HepG2 (cell line): Measurements from ENCODE around the gene CHKA. TPM values are rescaled to one million over a fixed set of nuclear protein-coding genes. Genes with fewer than 3 reads are reported as not detected.

ENCODE experiments used
- ATAC-seq: fragments of 200-7000 bp; cut with Tn5 transposase; 3 replicates; pipeline ENCODE4 v1.9.1; 2020; ENCODE audit warnings: mild to moderate bottlenecking, moderate library complexity
- BruUV-seq: library from RNA; stranded (reverse); fragments of 400-500 nt; replicated peaks from 2 replicates; lab custom pipeline; 2021; lab: Mats Ljungman, UMichigan
- CTCF ChIA-PET: fragments of 300-600 bp; formaldehyde crosslinking; extraction: SDS; loops from one replicate; lab custom pipeline; 2021; ENCODE audit warnings: low total read pairs, inconsistent platforms, low intra/inter-chr PET ratio; lab: Yijun Ruan, JAX
- POLR2A ChIA-PET: fragments of 350-600 bp; sonication (Branson Sonifier 250); formaldehyde crosslinking; loops from one replicate; lab custom pipeline; 2020; ENCODE audit warnings: antibody characterized with exemption, inconsistent platforms; lab: Yijun Ruan, JAX
- DNase-seq: peaks from one replicate; pipeline ENCODE4 v3.0.0-alpha.2; 2015; ENCODE audit warnings: low spot score
- FAIRE-seq: peaks from 3 replicates; lab custom pipeline; 2011; peaks lifted over from hg19 to GRCh38; lab: Jason Lieb, UNC
- H2AFZ ChIP-seq: one replicate; pipeline ENCODE4 v1.6.1; 2011; ENCODE audit warnings: low read length, inconsistent platforms
- H3K27ac ChIP-seq: fragments of 300-600 bp; 3 replicates; pipeline ENCODE4 v1.8.0; 2011; ENCODE audit warnings: mixed run types, mild to moderate bottlenecking, mixed read lengths, low read length, inconsistent platforms; ENCODE audit not compliant: insufficient read depth; ENCODE audit errors: extremely low read length
- H3K27me3 ChIP-seq, 2 experiments: fragments of 200-600 bp in 1 of 2; 2 replicates in 1 of 2; 3 replicates in 1 of 2; pipeline versions ENCODE4 v1.6.0 to v1.8.0; 2011; ENCODE audit warnings: low read length in 2 of 2, mild to moderate bottlenecking in 2 of 2, moderate library complexity in 2 of 2, inconsistent platforms in 1 of 2; ENCODE audit not compliant: insufficient read depth in 2 of 2, control insufficient read depth in 1 of 2
- H3K36me3 ChIP-seq, 2 experiments: fragments of 200-600 bp in 1 of 2; replicated peaks in 1 of 2; 2 replicates in 1 of 2; 3 replicates in 1 of 2; pipeline versions ENCODE4 v1.5.1 to v1.8.0; 2011; ENCODE audit warnings: low read length in 2 of 2, inconsistent platforms in 1 of 2; ENCODE audit not compliant: insufficient read depth in 2 of 2, control insufficient read depth in 1 of 2
- H3K4me1 ChIP-seq: 2 replicates; pipeline ENCODE4 v1.5.1; 2012; ENCODE audit warnings: low read length, inconsistent platforms; ENCODE audit not compliant: insufficient read depth
- H3K4me2 ChIP-seq: 2 replicates; pipeline ENCODE4 v1.6.0; 2011; ENCODE audit warnings: low read depth, low read length, inconsistent platforms
- H3K4me3 ChIP-seq, 3 experiments: fragments of 200-600 bp in 1 of 3; sonication (generic), shearing (Covaris generic) in 1 of 3; replicated peaks in 1 of 3; 2 replicates each; pipeline ENCODE4 v1.5.1; 2011 to 2016; ENCODE audit warnings: low read length in 3 of 3, inconsistent platforms in 2 of 3, low read depth in 2 of 3, mild to moderate bottlenecking in 2 of 3, control low read depth in 1 of 3, mixed read lengths in 1 of 3; ENCODE audit not compliant: insufficient read depth in 1 of 3
- H3K79me2 ChIP-seq: one replicate; pipeline ENCODE4 v1.6.1; 2011; ENCODE audit warnings: low read length, inconsistent platforms; ENCODE audit not compliant: insufficient read depth
- H3K9ac ChIP-seq: 2 replicates; pipeline ENCODE4 v1.6.0; 2011; ENCODE audit warnings: mild to moderate bottlenecking, low read depth, low read length, inconsistent platforms; ENCODE audit not compliant: insufficient read depth
- H3K9me3 ChIP-seq: 2 replicates; pipeline ENCODE4 v1.5.1; 2012; ENCODE audit warnings: mild to moderate bottlenecking, low read length
- H4K20me1 ChIP-seq: 2 replicates; pipeline ENCODE4 v1.6.0; 2011; ENCODE audit warnings: inconsistent platforms, mild to moderate bottlenecking, low read length, moderate library complexity; ENCODE audit not compliant: insufficient read depth
- AGO2 ChIP-seq: fragments of 200-400 bp; formaldehyde crosslinking; optimal IDR thresholded peaks from 2 replicates; pipeline ENCODE3; 2017; ENCODE audit warnings: mild to moderate bottlenecking, low read depth, low read length, moderate library complexity
- LCORL ChIP-seq, 2 experiments: fragments of 450-650 bp in 1 of 2; sonication (generic) in 1 of 2; formaldehyde crosslinking in 1 of 2; IDR thresholded peaks; 2 replicates each; pipeline versions ENCODE4 v1.5.0 to v1.6.1; 2017 to 2020; ENCODE audit warnings: antibody characterized with exemption in 1 of 2, missing genetic modification reagents in 1 of 2
- MTF1 ChIP-seq: sonication (generic); formaldehyde crosslinking; IDR thresholded peaks from 2 replicates; pipeline ENCODE4 v1.5.0; 2020; ENCODE audit warnings: missing genetic modification reagents
- POLR2A ChIP-seq, 2 experiments: IDR thresholded peaks; 2 replicates each; pipeline ENCODE4 v1.6.1; 2011; ENCODE audit warnings: low read depth in 2 of 2, low read length in 2 of 2, mild to moderate bottlenecking in 1 of 2, moderate library complexity in 1 of 2; ENCODE audit not compliant: insufficient read depth in 1 of 2
- RBFOX2 ChIP-seq: fragments of 200-400 bp; formaldehyde crosslinking; IDR thresholded peaks from 2 replicates; pipeline ENCODE4 v1.6.1; 2017; ENCODE audit warnings: low read depth, mild to moderate bottlenecking, low read length
- ZBTB1 ChIP-seq: sonication (generic); formaldehyde crosslinking; IDR thresholded peaks from 2 replicates; pipeline ENCODE4 v1.4.0; 2020; ENCODE audit warnings: missing genetic modification reagents, borderline replicate concordance
- ZNF354B ChIP-seq: sonication (generic); formaldehyde crosslinking; IDR thresholded peaks from 2 replicates; pipeline ENCODE4 v1.8.0; 2022; ENCODE audit warnings: mild to moderate bottlenecking, missing genetic modification reagents
- WGBS: methylation state at CpG from one replicate; pipeline ENCODE4 v1.1.6; 2017; ENCODE audit warnings: low lambda C conversion rate; 5-methylcytosine and 5-hydroxymethylcytosine counted together
- in situ Hi-C: cut with HindIII; loops from 2 replicates; pipeline ENCODE4 v1.10.0; 2017; ENCODE audit warnings: low pct_unique_long_range_greater_than_20kb; ENCODE audit not compliant: extremely low pct_ligation_motif_present
- intact Hi-C: fragments of 100-400 bp; cut with micrococcal nuclease; formaldehyde crosslinking; loops from one replicate; pipeline ENCODE4 v1.10.0; 2022; ENCODE audit not compliant: unreplicated experiment
- polyA plus RNA-seq, 8 experiments: library from polyadenylated mRNA; depleted of rRNA in 3 of 8; stranded (reverse) in 7 of 8; unstranded in 1 of 8; fragments of >200 nt; fragmentation: Illumina TruSeq in 4 of 8; extraction: Trizol in 4 of 8; gene quantifications; 2 replicates each; pipeline versions ENCODE4 v1.2.1 to v1.2.3, GENCODE V29; 2011 to 2016; ENCODE audit warnings: low read depth in 4 of 8, missing spikeins in 1 of 8, mixed read lengths in 1 of 8; ENCODE audit not compliant: insufficient read depth in 1 of 8
- total RNA-seq, 5 experiments: library from RNA; depleted of rRNA; stranded (reverse); fragments of >200 nt; fragmentation: Illumina TruSeq; extraction: Trizol; gene quantifications; 2 replicates each; pipeline ENCODE4 v1.2.3, GENCODE V29; 2016; ENCODE audit warnings: low read depth in 1 of 5

The CHKA gene
- total and polyA plus RNA-seq, 2 of the 13 experiments (the other 11 are each of a cell fraction or from before 2014, with no cell fraction given): 71.6 to 92.7 TPM

GRCh38 chr11:68049509-68050370 is 71.4 kb downstream of the CHKA start:
- ChIA-PET POLR2A (no interaction called here), CTCF (no interaction called here)
- Histone ChIP-seq H3K9me3 (no peaks in the 10 kb centered on the region), H3K36me3 (peaks cover 17 to 41% of the 10 kb centered on the region in 2 experiments), H2AFZ (no peak overlapping the region), H4K20me1 (peaks cover 5% of the 10 kb centered on the region; the same call in 1 of the 2 replicates), H3K4me1 (no peaks in the 10 kb centered on the region), H3K79me2 (no peaks in the 10 kb centered on the region), H3K4me2 (no peak overlapping the region), H3K27ac (no peak overlapping the region), H3K27me3 (no peaks in the 10 kb centered on the region), H3K9ac (no peak overlapping the region), H3K4me3 (no peak overlapping the region)
- over 99% methylated on average over 17 of the region's 40 CpGs for WGBS
- TF ChIP-seq ZBTB1 (CRISPR knock-in tag) (no peak), ZNF354B (CRISPR knock-in tag) (no peak), LCORL (IDR thresholded peaks at IDR 0.05) (no peak), LCORL (CRISPR knock-in tag; IDR thresholded peaks at IDR 0.05) (no peak), MTF1 (CRISPR knock-in tag) (no peak), POLR2A (IDR thresholded peaks at IDR 0.05; ENCODE audit: insufficient read depth in 1 of 2, low read depth in 2 of 2, low read length in 2 of 2) (0 out of 4 replicates have a peak, but pooled peaks of 1 of the 2 experiments have one; percentile 0), RBFOX2 (peak; percentile 29; the same call in 1 of the 2 replicates), AGO2 (peak; percentile 73)
- intact Hi-C loops (no loop called here), in situ Hi-C loops (no loop called here)
- no TSS peak for BruUV-seq
- FAIRE-seq (no peak), ATAC-seq (peak; percentile 7), DNase-seq (no peak)
